NCI-H748 treated with DMSO at 0.1 percent for 48 hours (cell line): Measurements from ENCODE around the gene TTC39B.

Experiments
- DNase-seq: peaks from one replicate; lab custom pipeline; 2025; lab: John Stamatoyannopoulos, UW

TTC39B gene

GRCh38 chr9:15163931-15164330 is 143.1 kb downstream of the TTC39B start:
- DNase-seq, result no peak

GRCh38 chr9:15161753-15162152 is 145.3 kb downstream of the TTC39B start:
- no peak for DNase-seq

GRCh38 chr9:15160673-15161072 is 146.3 kb downstream of the TTC39B start:
- no peak for DNase-seq

- DNase-seq, result no peak
Observed at GRCh38 chr9:15158064-15158463, 149.0 kb downstream of the TTC39B start.

- no peak for DNase-seq
Observed at GRCh38 chr9:15157381-15157780, 149.6 kb downstream of the TTC39B start.

- DNase-seq, result no peak
Observed at GRCh38 chr9:15156241-15156640, 150.8 kb downstream of the TTC39B start.

GRCh38 chr9:15155826-15156225 is 151.2 kb downstream of the TTC39B start:
- DNase-seq, result no peak

- DNase-seq, result no peak
Observed at GRCh38 chr9:15155323-15155722, 151.7 kb downstream of the TTC39B start.

- no peak for DNase-seq
Observed at GRCh38 chr9:15154677-15155076, 152.3 kb downstream of the TTC39B start.

- no peak for DNase-seq
Observed at GRCh38 chr9:15153961-15154360, 153.1 kb downstream of the TTC39B start.

- no peak for DNase-seq
Observed at GRCh38 chr9:15150939-15151338, 156.1 kb downstream of the TTC39B start.

- no peak for DNase-seq
Observed at GRCh38 chr9:15149450-15149849, 157.6 kb downstream of the TTC39B start.

- DNase-seq, result peak; percentile 95
Observed at GRCh38 chr9:15146268-15146700, 160.7 kb downstream of the TTC39B start.

- peak; percentile 78 for DNase-seq
Observed at GRCh38 chr9:15144622-15145061, 162.4 kb downstream of the TTC39B start.

GRCh38 chr9:15142878-15143534 is 164.0 kb downstream of the TTC39B start:
- DNase-seq, result peak; percentile 50

GRCh38 chr9:15140051-15140450 is 167.0 kb downstream of the TTC39B start:
- DNase-seq, result no peak

- DNase-seq, result no peak
Observed at GRCh38 chr9:15139469-15139868, 167.5 kb downstream of the TTC39B start.

GRCh38 chr9:15138357-15138686 is 168.7 kb downstream of the TTC39B start:
- no peak for DNase-seq

GRCh38 chr9:15137658-15138356 is 169.2 kb downstream of the TTC39B start:
- no peak for DNase-seq

GRCh38 chr9:15137089-15137488 is 169.9 kb downstream of the TTC39B start:
- DNase-seq, result no peak

GRCh38 chr9:15136646-15137045 is 170.4 kb downstream of the TTC39B start:
- DNase-seq, result no peak

- peak; percentile 49 for DNase-seq
Observed at GRCh38 chr9:15135164-15135792, 171.7 kb downstream of the TTC39B start.

GRCh38 chr9:15133488-15133887 is 173.5 kb downstream of the TTC39B start:
- DNase-seq, result no peak
